ENCODE data around the gene AVEN. TPM values are rescaled to one million over a fixed set of nuclear protein-coding genes. Genes with fewer than 3 reads are reported as not detected.

AVEN gene
- total and polyA plus RNA-seq, 2 of the 13 experiments (the other 11 are each of a cell fraction or from before 2014, with no cell fraction given) = 4.4 to 17.5 TPM

DNA sequence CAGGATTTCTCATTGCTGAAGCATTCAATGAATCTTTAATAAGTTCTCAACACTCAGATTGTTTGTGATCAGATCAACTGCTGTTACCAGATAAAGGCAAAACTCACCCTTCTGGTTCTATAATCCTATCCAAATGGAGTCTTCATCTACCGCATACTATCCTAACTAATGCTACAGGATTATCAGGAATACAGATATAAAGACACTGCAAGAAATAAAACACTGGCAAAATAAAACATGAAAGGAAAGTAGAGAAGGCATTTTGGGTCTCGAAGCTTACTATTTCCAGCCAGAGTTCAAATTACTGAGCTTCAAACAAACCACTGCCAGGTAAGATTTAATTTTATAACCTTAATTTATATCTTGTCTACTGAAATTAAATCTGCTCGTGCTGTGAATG, 70.2 kb downstream of the AVEN start:
- Histone ChIP-seq H2AFZ (ENCODE audit: low read length) (no peak overlapping the region), H3K79me2 (ENCODE audit: insufficient read depth, low read length) (no peaks in the 10 kb centered on the region), H3K4me1 (ENCODE audit: insufficient read depth, low read length) (no peaks in the 10 kb centered on the region), H3K4me3 (replicated peaks in 1 of 3; ENCODE audit: insufficient read depth in 1 of 3, low read depth in 2 of 3, low read length in 3 of 3) (no peak overlapping the region), H3K9me3 (ENCODE audit: low read length) (no peaks in the 10 kb centered on the region), H3K9ac (ENCODE audit: insufficient read depth, low read depth, low read length) (no peak overlapping the region), H3K27ac (ENCODE audit: extremely low read length, insufficient read depth, low read length) (no peak overlapping the region), H4K20me1 (ENCODE audit: insufficient read depth, low read length) (no peaks in the 10 kb centered on the region), H3K4me2 (ENCODE audit: low read depth, low read length) (no peak overlapping the region), H3K36me3 (replicated peaks in 1 of 2; ENCODE audit: control insufficient read depth in 1 of 2, insufficient read depth in 2 of 2, low read length in 2 of 2) (no peaks in the 10 kb centered on the region), H3K27me3 (ENCODE audit: control insufficient read depth in 1 of 2, insufficient read depth in 2 of 2, low read length in 2 of 2) (no peaks in the 10 kb centered on the region; a peak in 1 of 5 replicates)
- WGBS (ENCODE audit: low lambda C conversion rate) = 73% methylated on average over 3 of the region's 3 CpGs
- ChIA-PET POLR2A (no interaction called here), CTCF (ENCODE audit: low intra/inter-chr PET ratio, low total read pairs) (no interaction called here)
- DNase-seq (ENCODE audit: low spot score) (no peak), ATAC-seq (no peak), FAIRE-seq (no peak)
- no peak for TF ChIP-seq ELK4 (CRISPR knock-in tag; IDR thresholded peaks at IDR 0.05; ENCODE audit: borderline replicate concordance)
- in situ Hi-C loops (cut with HindIII; ENCODE audit: extremely low pct_ligation_motif_present, low pct_unique_long_range_greater_than_20kb) (no loop called here), intact Hi-C loops (cut with micrococcal nuclease; ENCODE audit: unreplicated experiment) (no loop called here)
- no TSS peak for BruUV-seq (replicated peaks)

DNA sequence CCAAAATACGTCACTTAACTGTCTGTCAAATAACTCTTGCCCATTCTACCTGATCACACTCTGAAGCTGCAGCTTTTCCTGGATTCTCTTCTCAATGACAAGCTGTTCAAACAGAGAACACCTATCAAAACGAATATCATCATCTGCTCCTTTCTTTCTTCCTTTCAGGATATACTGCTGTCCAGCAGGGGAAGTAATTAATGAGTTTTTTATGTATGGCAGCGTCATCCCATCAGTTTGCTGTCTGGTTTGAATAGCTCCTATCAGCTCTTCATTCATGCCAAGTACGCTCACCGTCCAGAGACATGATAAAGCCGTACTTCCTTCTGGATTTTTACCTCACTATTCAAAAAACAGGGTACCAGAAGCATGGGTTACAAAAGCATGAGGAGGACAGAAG, 70.8 kb downstream of the AVEN start, which contains the start of gene CHRM5:
CHRM5 (plus strand) TSS at position 274 of the 400 bp plus-strand sequence. CDS start 94,221 bp downstream, outside the sequence.
- Histone ChIP-seq H3K4me1 (ENCODE audit: insufficient read depth, low read length) (no peaks in the 10 kb centered on the region), H3K9me3 (ENCODE audit: low read length) (no peaks in the 10 kb centered on the region), H4K20me1 (ENCODE audit: insufficient read depth, low read length) (no peaks in the 10 kb centered on the region), H3K4me3 (replicated peaks in 1 of 3; ENCODE audit: insufficient read depth in 1 of 3, low read depth in 2 of 3, low read length in 3 of 3) (no peak within 1 kb of the TSS), H3K27me3 (ENCODE audit: control insufficient read depth in 1 of 2, insufficient read depth in 2 of 2, low read length in 2 of 2) (no peaks in the 10 kb centered on the region; a peak in 1 of 5 replicates), H3K36me3 (replicated peaks in 1 of 2; ENCODE audit: control insufficient read depth in 1 of 2, insufficient read depth in 2 of 2, low read length in 2 of 2) (no peaks in the 10 kb centered on the region), H3K9ac (ENCODE audit: insufficient read depth, low read depth, low read length) (no peak within 1 kb of the TSS), H2AFZ (ENCODE audit: low read length) (no peak within 1 kb of the TSS), H3K27ac (ENCODE audit: extremely low read length, insufficient read depth, low read length) (no peak within 1 kb of the TSS), H3K4me2 (ENCODE audit: low read depth, low read length) (no peak within 1 kb of the TSS), H3K79me2 (ENCODE audit: insufficient read depth, low read length) (no peaks in the 10 kb centered on the region)
- CTCF ChIA-PET (ENCODE audit: low intra/inter-chr PET ratio, low total read pairs) = no interaction called here
- TF ChIP-seq MTF2 (CRISPR knock-in tag; IDR thresholded peaks at IDR 0.05; ENCODE audit: borderline replicate concordance) = no peak
- TF ChIP-seq TRIM24 (CRISPR knock-in tag; IDR thresholded peaks at IDR 0.05) = no peak
- no peak for TF ChIP-seq ZNF598 (CRISPR knock-in tag; IDR thresholded peaks at IDR 0.05; ENCODE audit: borderline replicate concordance)
- TF ChIP-seq ZNF713 (CRISPR knock-in tag; IDR thresholded peaks at IDR 0.05) = no peak
- TF ChIP-seq, protein P1, sequence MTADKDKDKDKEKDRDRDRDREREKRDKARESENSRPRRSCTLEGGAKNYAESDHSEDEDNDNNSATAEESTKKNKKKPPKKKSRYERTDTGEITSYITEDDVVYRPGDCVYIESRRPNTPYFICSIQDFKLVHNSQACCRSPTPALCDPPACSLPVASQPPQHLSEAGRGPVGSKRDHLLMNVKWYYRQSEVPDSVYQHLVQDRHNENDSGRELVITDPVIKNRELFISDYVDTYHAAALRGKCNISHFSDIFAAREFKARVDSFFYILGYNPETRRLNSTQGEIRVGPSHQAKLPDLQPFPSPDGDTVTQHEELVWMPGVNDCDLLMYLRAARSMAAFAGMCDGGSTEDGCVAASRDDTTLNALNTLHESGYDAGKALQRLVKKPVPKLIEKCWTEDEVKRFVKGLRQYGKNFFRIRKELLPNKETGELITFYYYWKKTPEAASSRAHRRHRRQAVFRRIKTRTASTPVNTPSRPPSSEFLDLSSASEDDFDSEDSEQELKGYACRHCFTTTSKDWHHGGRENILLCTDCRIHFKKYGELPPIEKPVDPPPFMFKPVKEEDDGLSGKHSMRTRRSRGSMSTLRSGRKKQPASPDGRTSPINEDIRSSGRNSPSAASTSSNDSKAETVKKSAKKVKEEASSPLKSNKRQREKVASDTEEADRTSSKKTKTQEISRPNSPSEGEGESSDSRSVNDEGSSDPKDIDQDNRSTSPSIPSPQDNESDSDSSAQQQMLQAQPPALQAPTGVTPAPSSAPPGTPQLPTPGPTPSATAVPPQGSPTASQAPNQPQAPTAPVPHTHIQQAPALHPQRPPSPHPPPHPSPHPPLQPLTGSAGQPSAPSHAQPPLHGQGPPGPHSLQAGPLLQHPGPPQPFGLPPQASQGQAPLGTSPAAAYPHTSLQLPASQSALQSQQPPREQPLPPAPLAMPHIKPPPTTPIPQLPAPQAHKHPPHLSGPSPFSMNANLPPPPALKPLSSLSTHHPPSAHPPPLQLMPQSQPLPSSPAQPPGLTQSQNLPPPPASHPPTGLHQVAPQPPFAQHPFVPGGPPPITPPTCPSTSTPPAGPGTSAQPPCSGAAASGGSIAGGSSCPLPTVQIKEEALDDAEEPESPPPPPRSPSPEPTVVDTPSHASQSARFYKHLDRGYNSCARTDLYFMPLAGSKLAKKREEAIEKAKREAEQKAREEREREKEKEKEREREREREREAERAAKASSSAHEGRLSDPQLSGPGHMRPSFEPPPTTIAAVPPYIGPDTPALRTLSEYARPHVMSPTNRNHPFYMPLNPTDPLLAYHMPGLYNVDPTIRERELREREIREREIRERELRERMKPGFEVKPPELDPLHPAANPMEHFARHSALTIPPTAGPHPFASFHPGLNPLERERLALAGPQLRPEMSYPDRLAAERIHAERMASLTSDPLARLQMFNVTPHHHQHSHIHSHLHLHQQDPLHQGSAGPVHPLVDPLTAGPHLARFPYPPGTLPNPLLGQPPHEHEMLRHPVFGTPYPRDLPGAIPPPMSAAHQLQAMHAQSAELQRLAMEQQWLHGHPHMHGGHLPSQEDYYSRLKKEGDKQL (CRISPR knock-in tag; IDR thresholded peaks at IDR 0.05; ENCODE audit: low read depth) = no peak
- FAIRE-seq = no peak
- DNase-seq (ENCODE audit: low spot score) = no peak
- BruUV-seq (replicated peaks) = no TSS peak
- intact Hi-C loops (cut with micrococcal nuclease; ENCODE audit: unreplicated experiment) (no loop called here), in situ Hi-C loops (cut with HindIII; ENCODE audit: extremely low pct_ligation_motif_present, low pct_unique_long_range_greater_than_20kb) (no loop called here)
- 84% methylated on average over 6 of the region's 6 CpGs for WGBS (ENCODE audit: low lambda C conversion rate)
- no peak for ATAC-seq
- POLR2A ChIA-PET = no interaction called here

Measured in HepG2 (cell line).